GM18526 (cell line): Measurements from ENCODE around the gene RIPK3.
A peak's percentile ranks its signal among the peaks of the same experiment; 100 is the strongest.

Experiments
- POLR2A ChIP-seq: IDR thresholded peaks from 3 replicates; pipeline ENCODE4 v1.6.1; 2011; ENCODE audit not compliant: insufficient read length; ENCODE audit errors: extremely low read depth

The RIPK3 gene

DNA sequence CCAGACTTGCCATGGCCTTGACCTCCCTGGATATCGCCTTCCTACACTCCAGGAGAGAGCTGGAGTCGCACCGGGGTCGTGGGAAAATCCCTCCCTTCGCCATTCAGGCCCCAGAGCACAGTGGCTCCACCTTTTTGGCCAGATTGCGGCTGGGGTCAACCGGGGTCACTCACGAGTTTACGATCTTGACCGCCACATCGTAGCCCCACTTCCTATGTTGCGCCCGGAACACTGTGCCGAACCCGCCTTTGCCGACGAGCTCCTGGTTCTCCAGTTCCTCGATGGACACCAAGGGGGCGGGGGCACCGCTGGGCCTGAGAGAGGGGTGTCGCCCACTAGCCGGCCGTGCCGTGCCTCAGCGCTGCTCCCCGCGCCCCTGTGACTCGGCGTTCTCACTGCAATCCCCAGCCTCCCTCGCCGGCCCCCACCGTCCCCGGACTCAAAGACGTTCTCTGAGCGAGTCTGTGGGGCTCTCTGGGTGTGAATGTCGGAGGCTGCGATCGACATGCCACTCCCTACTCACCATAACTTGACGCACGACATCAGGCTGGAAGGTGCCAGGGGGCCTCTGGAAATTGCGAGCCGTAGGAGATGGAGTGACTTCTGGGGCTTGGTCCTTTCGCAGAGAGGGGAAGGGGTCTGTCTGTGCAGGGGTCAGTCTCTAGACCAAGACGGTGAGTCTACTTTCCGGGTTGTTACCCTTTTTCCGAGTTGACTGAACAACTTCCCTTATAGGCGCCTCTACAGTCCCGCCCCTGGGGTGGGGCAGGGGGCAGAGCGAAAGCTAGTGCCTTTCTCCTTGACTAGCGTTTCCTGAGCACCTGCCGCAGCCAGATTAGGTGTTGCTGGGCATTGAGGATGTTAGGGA lies at the start of gene RIPK3:
Gene RIPK3 (minus strand): TSS at position 708 of the 868 bp plus-strand sequence. CDS start 165 bp downstream, at position 543.
- TF ChIP-seq POLR2A, result peak; percentile 69

DNA sequence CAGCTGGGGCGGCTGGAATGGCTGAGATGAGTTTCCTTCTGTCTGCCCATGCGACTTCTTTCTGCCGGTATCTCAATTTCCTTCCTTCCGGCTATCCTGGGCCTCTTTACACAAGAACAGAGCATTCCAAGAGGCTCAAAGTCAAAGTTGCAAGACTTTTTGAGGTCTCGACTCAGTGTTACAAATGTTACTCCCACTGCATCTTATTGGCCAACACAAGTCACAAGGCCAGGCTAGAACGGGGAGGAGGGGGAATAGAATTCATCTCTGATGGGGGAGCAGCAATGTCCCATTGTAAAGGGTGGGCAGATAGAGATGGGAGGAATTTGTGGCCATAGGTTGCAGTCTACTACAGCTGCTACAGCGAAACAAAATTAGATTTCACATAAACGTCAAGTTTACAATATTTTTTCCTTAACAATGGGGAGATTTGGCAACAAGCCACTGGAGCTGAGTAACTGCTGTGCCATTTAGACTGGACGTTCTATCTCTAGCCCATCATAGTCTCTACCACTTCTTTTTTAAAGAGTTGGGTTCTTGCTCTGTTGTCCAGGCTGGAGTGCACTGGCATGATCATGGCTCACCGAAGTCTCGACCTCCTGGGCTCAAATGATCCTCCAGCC lies 49.5 kb upstream of the RIPK3 start:
- no peak for TF ChIP-seq POLR2A

DNA sequence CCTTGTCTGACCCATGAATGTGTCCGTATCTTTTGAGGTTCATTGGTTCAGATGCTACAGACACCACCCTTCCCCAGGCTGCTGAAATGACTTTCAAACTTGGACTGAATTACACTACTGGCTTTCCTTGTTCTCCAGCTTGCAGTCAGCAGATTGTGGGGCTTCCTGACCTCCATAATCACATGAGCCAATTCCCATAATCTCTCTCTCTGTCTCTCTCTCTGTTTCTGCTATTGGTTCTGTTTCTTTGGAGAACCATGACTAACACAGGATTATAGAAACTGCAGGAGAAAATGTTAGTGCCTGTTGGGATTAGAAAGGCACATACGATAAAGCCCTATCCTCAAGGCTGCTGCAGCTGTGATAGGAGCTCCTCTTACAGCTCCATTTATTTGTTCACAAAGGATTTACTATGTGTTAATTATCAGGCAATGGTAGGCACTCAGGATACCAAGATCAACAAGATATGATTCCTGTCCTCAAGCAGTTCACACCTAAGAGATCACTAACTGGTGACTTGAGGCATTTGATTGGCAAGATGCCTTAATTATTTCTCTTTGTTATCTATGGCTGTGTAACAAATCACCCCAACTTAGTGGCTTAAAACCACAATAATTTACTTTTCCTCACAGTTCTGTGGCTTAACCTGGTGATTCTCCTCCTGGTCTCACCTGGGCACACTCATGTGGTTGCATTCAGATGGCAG lies 48.8 kb upstream of the RIPK3 start:
- no peak for TF ChIP-seq POLR2A

DNA sequence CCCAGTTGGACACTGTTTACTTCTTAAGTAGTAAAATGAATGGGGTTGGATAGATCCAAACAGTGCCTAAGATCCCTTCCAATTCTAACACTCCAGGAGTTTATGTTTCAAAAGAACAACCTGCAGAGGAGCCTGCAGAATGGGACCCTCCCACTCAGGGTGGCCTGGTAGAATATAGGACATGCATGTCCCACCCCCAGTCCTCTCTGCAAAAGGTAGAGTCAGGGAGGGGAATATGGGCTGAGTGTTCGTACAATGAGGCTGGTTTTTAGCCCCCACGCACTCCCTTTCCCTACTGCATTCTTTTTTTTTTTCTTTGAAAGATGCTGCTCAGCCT lies 47.2 kb upstream of the RIPK3 start:
- TF ChIP-seq POLR2A, result no peak

DNA sequence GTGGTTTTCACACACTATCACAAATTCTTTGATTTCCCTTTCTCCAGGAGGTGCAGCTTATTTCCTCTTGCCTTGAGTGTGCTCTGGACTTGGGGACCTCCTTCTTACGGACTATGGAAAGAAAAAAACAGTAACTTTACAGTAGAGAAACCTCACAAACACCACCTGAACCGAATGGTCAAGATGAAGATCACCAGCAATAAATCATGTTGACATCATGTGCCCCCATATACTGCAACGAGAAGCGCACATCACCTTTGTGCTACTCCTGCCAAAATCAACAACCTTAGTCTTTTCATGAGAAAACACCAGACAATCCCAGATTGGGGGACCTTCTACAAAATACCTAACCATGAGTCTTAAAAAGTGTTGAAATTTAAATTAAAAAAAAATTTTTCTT lies 45.7 kb upstream of the RIPK3 start:
- no peak for TF ChIP-seq POLR2A

DNA sequence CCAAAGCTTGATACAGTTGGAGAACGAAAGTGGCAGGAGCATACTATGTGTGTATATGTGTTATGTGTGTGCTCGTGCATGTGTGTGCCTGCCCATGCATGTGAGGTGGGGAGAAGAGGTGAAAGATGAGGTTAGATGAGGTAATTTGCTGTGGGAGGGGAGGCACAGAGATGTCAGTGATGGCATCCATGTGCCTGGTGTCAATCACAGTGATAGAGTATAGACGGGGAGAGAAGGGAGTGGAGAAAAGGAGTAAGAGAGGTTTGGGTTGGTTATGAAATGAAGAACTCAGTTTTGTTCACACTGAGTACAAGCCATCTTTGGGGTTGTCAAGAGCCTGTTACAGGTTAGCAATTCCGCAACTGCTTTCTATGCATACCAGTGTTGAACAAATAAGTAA lies 44.4 kb upstream of the RIPK3 start:
- TF ChIP-seq POLR2A, result no peak

DNA sequence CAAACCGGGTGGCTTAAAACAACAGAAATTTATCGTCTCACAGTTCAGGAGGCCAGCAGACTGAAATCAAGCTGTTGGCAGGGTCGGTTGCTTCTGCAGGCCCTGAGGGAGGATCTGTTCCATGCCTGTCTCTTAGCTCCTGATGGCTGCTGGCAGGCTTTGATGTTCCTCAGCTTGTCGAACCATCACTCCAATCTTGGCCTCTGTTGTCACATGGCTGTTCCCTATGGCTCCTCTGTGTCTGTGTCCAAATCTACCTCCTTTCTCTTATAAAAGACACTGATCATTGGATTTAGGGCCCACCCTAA lies 42.2 kb upstream of the RIPK3 start:
- no peak for TF ChIP-seq POLR2A

DNA sequence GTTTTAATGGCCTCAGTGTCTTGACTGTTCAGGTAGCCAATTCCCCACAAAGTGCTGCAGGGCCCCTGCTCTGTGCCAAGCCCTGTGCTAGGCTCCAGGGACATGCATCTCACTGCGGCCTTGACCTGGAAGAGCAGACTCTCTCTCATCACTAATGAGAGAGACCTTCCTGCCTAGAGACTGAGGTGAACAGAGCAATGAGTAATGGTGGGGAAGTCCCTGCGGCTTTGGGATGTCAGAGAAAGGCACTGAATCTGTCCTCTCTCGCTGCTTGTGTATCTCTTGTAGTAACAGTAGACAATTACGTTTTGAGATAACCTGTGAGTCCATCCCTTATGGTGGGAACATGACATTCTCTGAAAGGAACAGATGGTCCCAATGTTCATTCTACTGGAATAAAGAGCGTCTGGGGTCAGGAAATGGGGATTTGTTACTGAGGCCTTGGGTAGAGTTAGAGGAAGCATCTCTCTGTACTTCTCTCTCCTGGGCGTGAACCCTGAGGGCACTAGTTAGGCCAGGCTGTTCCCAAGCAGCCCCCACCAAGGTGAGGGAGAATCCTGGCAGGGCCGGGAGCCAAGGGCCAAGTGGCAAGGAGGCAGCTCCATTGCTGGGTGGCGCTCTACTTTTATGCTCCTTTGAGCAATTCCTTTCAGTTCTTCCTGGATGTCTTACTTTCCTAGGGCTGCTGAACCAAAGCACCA lies 41.7 kb upstream of the RIPK3 start:
- TF ChIP-seq POLR2A, result no peak

DNA sequence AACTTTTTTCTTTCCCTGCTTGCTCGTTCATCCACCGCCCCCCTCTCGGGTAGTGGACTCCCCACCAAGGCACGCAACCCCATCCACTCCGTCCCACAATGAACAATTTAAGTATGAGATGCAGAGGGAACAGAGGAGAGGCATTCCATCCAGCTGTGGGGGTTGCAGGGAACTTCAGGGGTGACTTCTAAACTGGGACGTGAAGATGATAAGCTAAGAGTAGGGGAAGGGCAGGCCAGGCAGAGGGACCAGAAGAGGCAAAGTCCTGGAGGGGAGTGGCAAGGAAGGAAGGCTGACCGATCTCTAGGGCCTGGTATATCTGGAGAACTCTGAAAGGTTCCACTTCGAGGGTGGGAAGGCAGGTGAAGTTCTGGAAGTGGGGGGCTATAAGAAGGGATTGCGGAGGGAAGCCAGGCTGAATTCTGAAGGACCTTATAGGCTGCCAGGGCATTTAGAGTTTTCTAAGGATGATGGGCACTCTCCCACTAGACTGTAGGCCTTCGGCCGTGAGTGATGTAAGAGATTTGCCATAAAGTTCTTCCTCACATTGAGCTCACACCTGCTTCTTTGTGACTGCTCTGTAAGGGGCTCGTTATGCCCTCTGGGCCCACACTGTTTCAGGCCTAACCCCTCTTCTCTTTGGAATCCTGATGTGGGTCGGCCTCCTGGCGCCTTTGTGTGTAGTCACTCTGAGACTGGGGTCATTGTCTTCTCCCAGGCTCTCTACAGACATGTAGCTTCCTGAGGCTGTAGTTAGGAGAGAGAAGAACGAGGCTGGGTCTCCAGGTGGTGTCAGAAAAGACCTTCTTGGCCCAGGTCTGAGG lies 40.3 kb upstream of the RIPK3 start:
- TF ChIP-seq POLR2A, result no peak

DNA sequence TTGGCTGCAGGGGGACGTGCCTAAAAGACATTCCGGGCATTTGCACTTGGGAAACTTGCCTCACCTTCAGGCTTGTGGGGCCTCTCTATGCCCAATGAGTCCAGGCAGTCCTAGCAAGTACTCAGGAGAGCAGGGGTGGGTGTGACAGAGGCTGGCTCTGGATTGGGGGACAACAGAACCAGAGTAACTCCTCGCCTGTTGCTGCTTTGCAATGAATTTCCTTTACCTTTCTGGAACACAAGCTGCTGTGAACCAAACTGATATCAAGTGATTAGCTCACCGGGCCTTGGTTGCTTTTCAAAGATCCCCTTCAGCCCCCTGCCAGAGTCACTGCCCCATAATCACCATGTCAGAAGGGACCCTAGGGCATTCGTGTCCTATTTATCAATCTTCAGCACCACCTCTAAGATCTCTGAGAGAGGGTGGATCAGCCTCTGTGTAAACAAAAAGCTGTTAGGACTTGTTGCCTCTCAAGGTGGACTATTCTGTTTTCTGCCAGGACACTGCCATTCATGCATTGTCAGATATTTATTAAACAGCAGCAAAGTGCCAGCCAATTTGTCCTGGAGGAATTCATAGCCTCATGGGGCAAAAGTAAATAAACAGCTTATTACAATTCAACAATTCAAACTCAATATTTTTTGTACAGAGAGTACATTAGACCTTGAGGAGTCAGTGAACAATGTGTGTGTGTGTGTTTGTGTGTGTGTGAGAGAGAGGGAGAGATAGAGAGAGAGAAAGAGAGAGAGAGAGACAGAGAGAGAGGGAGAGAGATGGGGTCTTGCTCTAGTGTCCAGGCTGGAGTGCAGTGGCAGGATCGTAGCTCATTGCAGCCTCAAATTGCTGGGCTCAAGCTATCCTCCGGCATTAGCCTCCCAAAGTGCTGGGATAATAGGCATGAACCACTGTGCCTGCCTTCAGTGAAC lies 39.5 kb upstream of the RIPK3 start:
- TF ChIP-seq POLR2A, result no peak

DNA sequence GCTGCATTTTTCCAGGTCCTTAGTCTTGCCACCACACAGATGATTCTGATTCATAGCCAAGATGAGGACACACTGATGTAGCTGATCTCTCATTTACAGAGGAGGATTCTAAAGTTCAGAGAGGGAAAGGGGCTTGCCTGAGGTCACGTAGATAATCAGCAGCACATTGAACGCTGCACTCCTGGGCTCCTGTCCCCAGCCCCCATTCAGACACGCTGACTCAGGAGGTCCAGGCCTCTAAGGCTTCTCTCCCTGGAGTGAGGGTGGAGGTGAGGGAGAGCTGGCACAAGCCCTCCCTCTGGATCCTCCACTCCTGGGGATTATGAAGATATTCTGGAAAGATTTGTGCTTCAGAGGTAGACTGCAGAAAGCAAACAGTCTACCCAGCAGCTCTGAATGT lies 38.5 kb upstream of the RIPK3 start:
- no peak for TF ChIP-seq POLR2A

DNA sequence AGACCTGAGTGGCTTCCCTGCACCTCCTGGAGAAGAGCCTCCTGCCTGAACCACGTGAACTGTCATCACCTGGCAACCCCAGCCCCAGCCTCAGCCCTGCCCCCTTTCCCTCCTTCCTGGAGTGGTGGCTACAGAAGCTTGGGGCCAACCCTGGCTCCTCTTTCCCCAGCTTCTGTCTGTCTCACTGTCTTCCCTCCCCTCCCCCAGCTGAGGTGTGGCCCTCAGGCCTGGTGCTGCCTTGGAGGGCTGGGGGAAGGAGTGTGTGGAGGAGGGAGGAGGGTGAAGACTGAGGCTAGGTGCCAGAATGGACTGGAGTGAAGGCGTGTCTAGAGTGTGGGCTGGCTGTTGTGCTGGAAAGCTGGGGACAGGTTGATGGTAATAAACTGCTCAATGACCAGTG lies 37.9 kb upstream of the RIPK3 start:
- no peak for TF ChIP-seq POLR2A

DNA sequence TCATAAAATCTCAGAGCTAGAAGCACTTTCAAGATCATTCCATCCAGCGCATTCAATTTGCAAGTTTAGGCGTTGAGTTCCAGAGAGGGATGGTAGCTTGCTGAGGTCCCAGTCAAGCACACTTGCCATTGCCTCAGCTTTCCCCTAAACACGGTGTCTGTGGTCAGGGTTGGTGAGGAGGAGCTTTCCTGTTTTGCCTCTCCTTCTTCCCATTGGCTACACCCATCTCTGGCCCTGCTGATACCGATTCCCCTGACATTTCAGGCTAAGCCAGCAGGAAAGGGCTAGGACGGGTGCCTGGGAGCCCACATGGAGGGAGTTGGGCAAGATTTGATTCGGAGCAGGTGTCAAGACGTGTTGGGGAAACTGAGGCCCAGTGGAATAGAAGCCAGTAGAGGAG lies 37.3 kb upstream of the RIPK3 start:
- TF ChIP-seq POLR2A, result no peak
